ENCODE results near the gene FAM24B.
"Not testable (repeated sequence)": the region's sequence is repeated elsewhere in the genome, so short reads cannot be mapped to it uniquely, and the experiment has no call there.

The FAM24B gene

DNA sequence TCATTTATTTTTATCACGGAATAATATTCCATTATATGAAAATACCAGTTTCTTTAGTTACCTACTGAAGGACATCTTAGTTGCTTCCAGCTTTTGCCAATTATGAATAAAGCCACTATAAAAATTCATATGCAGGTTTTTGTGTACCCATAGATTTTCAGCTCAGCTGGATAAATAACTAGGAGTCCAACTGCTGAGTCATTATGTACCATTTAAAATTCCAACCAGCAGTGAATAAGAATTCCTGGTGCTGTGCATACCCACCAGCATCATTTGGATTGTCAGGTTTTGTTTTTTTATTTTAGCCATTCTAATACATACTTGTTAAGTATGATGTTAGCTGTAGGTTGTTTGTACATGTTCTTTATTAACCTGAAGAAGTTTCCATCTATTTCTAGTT, 14.5 kb downstream of the FAM24B start:
- TF ChIP-seq, protein P1, sequence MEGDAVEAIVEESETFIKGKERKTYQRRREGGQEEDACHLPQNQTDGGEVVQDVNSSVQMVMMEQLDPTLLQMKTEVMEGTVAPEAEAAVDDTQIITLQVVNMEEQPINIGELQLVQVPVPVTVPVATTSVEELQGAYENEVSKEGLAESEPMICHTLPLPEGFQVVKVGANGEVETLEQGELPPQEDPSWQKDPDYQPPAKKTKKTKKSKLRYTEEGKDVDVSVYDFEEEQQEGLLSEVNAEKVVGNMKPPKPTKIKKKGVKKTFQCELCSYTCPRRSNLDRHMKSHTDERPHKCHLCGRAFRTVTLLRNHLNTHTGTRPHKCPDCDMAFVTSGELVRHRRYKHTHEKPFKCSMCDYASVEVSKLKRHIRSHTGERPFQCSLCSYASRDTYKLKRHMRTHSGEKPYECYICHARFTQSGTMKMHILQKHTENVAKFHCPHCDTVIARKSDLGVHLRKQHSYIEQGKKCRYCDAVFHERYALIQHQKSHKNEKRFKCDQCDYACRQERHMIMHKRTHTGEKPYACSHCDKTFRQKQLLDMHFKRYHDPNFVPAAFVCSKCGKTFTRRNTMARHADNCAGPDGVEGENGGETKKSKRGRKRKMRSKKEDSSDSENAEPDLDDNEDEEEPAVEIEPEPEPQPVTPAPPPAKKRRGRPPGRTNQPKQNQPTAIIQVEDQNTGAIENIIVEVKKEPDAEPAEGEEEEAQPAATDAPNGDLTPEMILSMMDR (IDR thresholded peaks at IDR 0.05; ENCODE audit: borderline replicate concordance, control extremely low read depth, extremely low read depth, insufficient read depth, missing control alignments), result no peak
- in situ Hi-C loops (cut with MboI; ENCODE audit: low sequenced_read_pairs, unreplicated experiment), result no loop called here
- DNase-seq (ENCODE audit: low spot score), result no peak

DNA sequence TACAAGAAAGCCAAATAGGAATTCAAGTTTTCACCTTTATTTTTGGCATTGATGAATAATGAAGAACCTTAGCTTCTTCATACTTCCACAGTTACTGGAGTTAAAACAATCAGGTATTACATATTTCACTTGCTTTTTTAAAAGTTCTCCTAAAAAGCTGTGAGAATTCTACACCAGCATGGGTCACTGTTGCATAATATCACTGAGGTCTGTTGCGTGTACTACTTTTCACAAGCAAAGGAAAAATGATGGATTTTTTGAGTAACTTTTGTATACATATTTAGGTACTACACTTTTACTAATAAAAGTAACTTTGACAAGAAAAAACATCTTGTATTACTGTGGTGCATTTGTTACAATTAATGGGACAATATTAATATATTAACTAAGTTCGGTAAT, 15.2 kb downstream of the FAM24B start:
- TF ChIP-seq, protein P1 (IDR thresholded peaks at IDR 0.05; ENCODE audit: borderline replicate concordance, control extremely low read depth, extremely low read depth, insufficient read depth, missing control alignments), result no peak
- in situ Hi-C loops (cut with MboI; ENCODE audit: low sequenced_read_pairs, unreplicated experiment), result no loop called here
- DNase-seq (ENCODE audit: low spot score), result no peak

DNA sequence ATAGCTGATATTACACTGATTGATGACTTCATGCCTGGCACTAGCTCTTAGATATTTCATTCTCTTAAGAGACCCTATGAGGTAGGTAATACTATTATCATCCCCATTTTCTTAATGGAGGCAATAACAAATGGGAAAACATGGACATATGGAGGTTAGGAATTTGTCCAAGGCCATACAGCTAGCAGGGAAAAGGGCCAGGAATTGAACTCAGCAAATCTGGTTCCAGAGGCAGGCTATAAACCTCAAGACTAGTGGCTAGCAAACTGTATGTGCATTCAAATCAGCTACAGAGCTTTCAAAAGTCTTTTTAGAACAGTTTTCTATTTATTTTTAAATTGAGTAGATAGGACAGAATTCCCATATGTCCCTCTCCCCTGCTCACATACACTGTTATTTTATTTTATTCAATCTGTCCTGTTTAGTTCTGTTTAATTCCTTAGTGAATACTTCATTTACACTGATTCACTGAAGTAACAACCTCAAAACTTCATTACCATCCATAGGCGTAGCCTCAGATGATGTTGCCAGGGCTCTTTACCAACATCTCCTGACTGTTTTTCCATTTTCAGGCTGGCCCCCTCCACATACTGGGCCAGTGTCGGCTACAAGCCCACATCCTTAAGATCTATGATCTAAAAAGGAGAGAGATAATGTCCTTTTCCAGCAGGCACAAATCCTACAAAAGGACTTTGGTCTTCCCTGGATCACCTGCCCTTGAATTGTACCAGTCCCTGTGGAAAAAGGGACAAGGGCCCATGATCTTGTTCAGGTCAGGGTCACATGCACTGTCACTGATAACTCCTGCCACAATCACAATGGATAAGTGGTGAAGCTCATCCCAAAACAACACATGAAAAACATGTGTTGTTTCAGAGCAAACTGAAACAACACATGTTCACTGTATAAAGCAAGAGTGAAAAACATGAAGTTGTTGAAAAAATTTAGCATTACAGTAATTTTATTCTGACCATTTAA, 15.9 kb downstream of the FAM24B start:
- TF ChIP-seq, protein P1 (IDR thresholded peaks at IDR 0.05; ENCODE audit: borderline replicate concordance, control extremely low read depth, extremely low read depth, insufficient read depth, missing control alignments), result no peak
- in situ Hi-C loops (cut with MboI; ENCODE audit: low sequenced_read_pairs, unreplicated experiment), result no loop called here
- no peak for DNase-seq (ENCODE audit: low spot score)

DNA sequence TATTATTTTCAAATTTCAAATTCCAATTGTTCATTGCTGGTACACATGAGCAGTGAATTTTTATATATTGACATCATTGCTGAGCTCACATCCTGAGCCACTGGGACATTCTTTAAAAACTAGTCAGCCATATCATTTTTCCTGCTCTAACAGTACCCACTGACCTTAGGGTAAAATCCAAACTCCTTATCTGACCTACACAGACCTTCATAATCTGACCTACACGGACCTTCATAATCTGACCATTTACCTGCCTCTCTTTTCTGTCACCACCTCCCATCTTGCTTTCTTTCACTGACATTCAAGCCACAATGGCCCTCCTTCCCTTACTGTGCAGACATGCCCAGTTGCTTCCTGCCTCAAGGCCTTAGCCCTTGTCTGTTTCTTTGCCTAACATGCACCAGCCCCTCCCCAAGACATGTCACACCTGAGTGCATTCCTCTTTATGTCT, 17.6 kb downstream of the FAM24B start:
- TF ChIP-seq, protein P1 (IDR thresholded peaks at IDR 0.05; ENCODE audit: borderline replicate concordance, control extremely low read depth, extremely low read depth, insufficient read depth, missing control alignments), result no peak
- DNase-seq (ENCODE audit: low spot score), result no peak
- in situ Hi-C loops (cut with MboI; ENCODE audit: low sequenced_read_pairs, unreplicated experiment), result no loop called here

DNA sequence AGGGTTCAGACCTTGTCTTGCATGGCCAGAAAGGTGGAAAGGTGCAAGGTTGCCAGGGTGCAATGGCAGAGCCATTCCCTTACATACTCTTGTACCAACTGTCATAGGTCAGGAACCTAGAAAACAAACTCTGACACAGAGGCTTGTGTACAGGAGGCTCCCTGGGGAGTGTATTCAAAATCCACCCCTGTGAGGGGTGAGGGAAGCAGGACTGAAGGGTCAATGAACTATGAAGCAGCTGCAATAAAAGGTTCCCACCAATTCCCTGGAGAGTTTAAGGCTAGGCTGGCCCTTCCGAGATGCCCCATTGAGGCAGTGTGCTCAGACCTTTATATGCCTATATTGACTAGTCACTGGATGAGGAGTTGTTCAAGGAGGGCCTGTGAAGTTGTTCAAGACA, 19.9 kb downstream of the FAM24B start:
- TF ChIP-seq, protein P1 (IDR thresholded peaks at IDR 0.05; ENCODE audit: borderline replicate concordance, control extremely low read depth, extremely low read depth, insufficient read depth, missing control alignments), result no peak
- in situ Hi-C loops (cut with MboI; ENCODE audit: low sequenced_read_pairs, unreplicated experiment), result no loop called here
- DNase-seq (ENCODE audit: low spot score), result no peak

DNA sequence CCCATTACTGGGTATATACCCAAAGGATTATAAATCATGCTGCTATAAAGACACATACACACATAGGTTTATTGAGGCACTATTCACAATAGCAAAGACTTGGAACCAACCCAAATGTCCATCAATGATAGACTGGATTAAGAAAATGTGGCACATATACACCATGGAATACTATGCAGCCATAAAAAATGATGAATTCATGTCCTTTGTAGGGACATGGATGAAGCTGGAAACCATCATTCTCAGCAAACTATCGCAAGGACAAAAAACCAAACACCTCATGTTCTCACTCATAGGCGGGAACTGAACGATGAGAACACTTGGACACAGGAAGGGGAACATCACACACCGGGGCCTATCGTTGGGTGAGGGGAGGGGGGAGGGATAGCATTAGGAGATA, 21.3 kb downstream of the FAM24B start:
- in situ Hi-C loops (cut with MboI; ENCODE audit: low sequenced_read_pairs, unreplicated experiment); DNase-seq (ENCODE audit: low spot score): not testable (repeated sequence)

DNA sequence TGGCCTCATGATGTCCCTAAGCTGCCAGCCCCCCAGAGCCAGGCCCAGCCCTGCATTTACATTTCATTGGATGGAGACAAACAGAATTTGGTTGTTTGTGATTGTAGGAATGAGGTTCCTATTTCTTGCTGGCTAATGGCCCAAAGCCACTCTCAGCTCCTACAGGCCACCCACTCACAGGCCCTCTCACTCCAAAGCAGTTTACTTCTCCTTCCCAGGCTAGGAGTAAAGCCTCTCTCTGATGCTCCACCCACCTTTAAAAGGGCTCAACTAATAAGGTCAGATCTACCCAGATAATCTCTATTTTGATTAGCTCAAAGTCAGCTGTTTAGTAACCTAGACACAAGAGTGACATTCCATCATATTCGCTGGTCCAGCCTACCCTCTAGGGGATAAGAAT, 22.5 kb downstream of the FAM24B start:
- DNase-seq (ENCODE audit: low spot score), result no peak
- in situ Hi-C loops (cut with MboI; ENCODE audit: low sequenced_read_pairs, unreplicated experiment), result no loop called here
- TF ChIP-seq, protein P1 (IDR thresholded peaks at IDR 0.05; ENCODE audit: borderline replicate concordance, control extremely low read depth, extremely low read depth, insufficient read depth, missing control alignments), result no peak
